HG02623 (cell line): ENCODE results near the gene BTBD9.

Source experiments
- ATAC-seq: cut with Tn5 transposase; IDR thresholded peaks from one replicate; pipeline ENCODE4 v1.9.1; 2021; ENCODE audit warnings: moderate library complexity; ENCODE audit not compliant: unreplicated experiment

Gene BTBD9

GRCh38 chr6:38214159-38214558, 425.6 kb downstream of the BTBD9 start:
- no peak for ATAC-seq

GRCh38 chr6:38213251-38213658, 426.5 kb downstream of the BTBD9 start:
- no peak for ATAC-seq

GRCh38 chr6:38212579-38212978, 427.1 kb downstream of the BTBD9 start:
- ATAC-seq = no peak

GRCh38 chr6:38212116-38212515, 427.6 kb downstream of the BTBD9 start:
- ATAC-seq = no peak

- no peak for ATAC-seq
Observed at GRCh38 chr6:38209371-38210260, 430.1 kb downstream of the BTBD9 start.

GRCh38 chr6:38208028-38208427, 431.7 kb downstream of the BTBD9 start:
- ATAC-seq = no peak

- ATAC-seq = no peak
Observed at GRCh38 chr6:38207375-38207774, 432.4 kb downstream of the BTBD9 start.

- ATAC-seq = no peak
Observed at GRCh38 chr6:38198219-38198618, 441.5 kb downstream of the BTBD9 start.

- ATAC-seq = no peak
Observed at GRCh38 chr6:38195113-38195635, 444.6 kb downstream of the BTBD9 start.

GRCh38 chr6:38194589-38194988, 445.1 kb downstream of the BTBD9 start:
- no peak for ATAC-seq

- ATAC-seq = no peak
Observed at GRCh38 chr6:38194282-38194572, 445.5 kb downstream of the BTBD9 start.

GRCh38 chr6:38193481-38194281, 446.0 kb downstream of the BTBD9 start:
- no peak for ATAC-seq

GRCh38 chr6:38193051-38193450, 446.7 kb downstream of the BTBD9 start:
- ATAC-seq = no peak

GRCh38 chr6:38192487-38192886, 447.2 kb downstream of the BTBD9 start:
- ATAC-seq = no peak

- no peak for ATAC-seq
Observed at GRCh38 chr6:38192011-38192410, 447.7 kb downstream of the BTBD9 start.

GRCh38 chr6:38191418-38191817, 448.3 kb downstream of the BTBD9 start:
- no peak for ATAC-seq

- ATAC-seq = no peak
Observed at GRCh38 chr6:38188677-38189335, 450.9 kb downstream of the BTBD9 start.

GRCh38 chr6:38187811-38188590, 451.7 kb downstream of the BTBD9 start:
- no peak for ATAC-seq

GRCh38 chr6:38187325-38187724, 452.4 kb downstream of the BTBD9 start:
- ATAC-seq = no peak

GRCh38 chr6:38185752-38186151, 454.0 kb downstream of the BTBD9 start:
- ATAC-seq = no peak

GRCh38 chr6:38185244-38185643, 454.5 kb downstream of the BTBD9 start:
- no peak for ATAC-seq
